PC-9 (cell line): ENCODE results near the gene SLC8A1. TPM values are rescaled to one million over a fixed set of nuclear protein-coding genes. Genes with fewer than 3 reads are reported as not detected.

Experiments
- BruUV-seq: library from RNA; stranded (reverse); fragments of 400-500 nt; replicated peaks from 2 replicates; lab custom pipeline; 2021; lab: Mats Ljungman, UMichigan
- CTCF ChIA-PET: fragments of 300-600 bp; sonication (Branson Sonifier 250); formaldehyde crosslinking; loops from one replicate; lab custom pipeline; 2022; ENCODE audit warnings: antibody characterized with exemption; lab: Charles Lee
- POLR2A ChIA-PET: fragments of 300-600 bp; sonication (Branson Sonifier 250); formaldehyde crosslinking; loops from one replicate; lab custom pipeline; 2022; ENCODE audit warnings: antibody characterized with exemption; ENCODE audit not compliant: unreplicated experiment; lab: Charles Lee
- DNase-seq, 2 experiments: peaks; one replicate each; pipeline versions ENCODE4 v3.0.0 to v3.0.0-alpha.2; 2015 to 2022; ENCODE audit warnings: mixed read lengths in 1 of 2
- H2AFZ ChIP-seq: fragments of 200-600 bp; sonication (generic); 2 replicates; pipeline ENCODE4 v1.8.1; 2017; ENCODE audit warnings: antibody characterized with exemption
- H3F3A ChIP-seq: fragments of 200-600 bp; sonication (generic); 2 replicates; pipeline ENCODE4 v1.8.1; 2017; ENCODE audit warnings: antibody characterized with exemption, mild to moderate bottlenecking, low read depth; ENCODE audit not compliant: insufficient read depth
- H3K27ac ChIP-seq: fragments of 200-600 bp; sonication (generic); 2 replicates; pipeline ENCODE4 v1.6.1; 2016; ENCODE audit warnings: mixed run types
- H3K27me3 ChIP-seq: fragments of 200-600 bp; sonication (generic); 2 replicates; pipeline ENCODE4 v1.6.1; 2016; ENCODE audit warnings: low read depth, mixed run types; ENCODE audit not compliant: insufficient read depth
- H3K36me3 ChIP-seq: fragments of 200-600 bp; sonication (generic); 2 replicates; pipeline ENCODE4 v1.6.1; 2016; ENCODE audit warnings: low read depth, mixed run types
- H3K4me1 ChIP-seq: fragments of 200-600 bp; sonication (generic); replicated peaks from 2 replicates; pipeline ENCODE4 v1.6.1; 2016; ENCODE audit warnings: mixed run types; ENCODE audit not compliant: insufficient read depth
- H3K4me2 ChIP-seq: fragments of 200-600 bp; sonication (generic); 2 replicates; pipeline ENCODE4 v1.6.1; 2017; ENCODE audit warnings: mixed run types
- H3K4me3 ChIP-seq: fragments of 200-600 bp; sonication (generic); 2 replicates; pipeline ENCODE4 v1.6.1; 2016; ENCODE audit warnings: mixed run types
- H3K79me2 ChIP-seq: fragments of 200-600 bp; sonication (generic); 2 replicates; pipeline ENCODE4 v1.6.1; 2017; ENCODE audit warnings: low read depth, mixed run types
- H3K9me2 ChIP-seq: fragments of 200-600 bp; sonication (generic); 2 replicates; pipeline ENCODE4 v1.8.1; 2017; ENCODE audit warnings: mild to moderate bottlenecking; ENCODE audit not compliant: insufficient read depth
- H3K9me3 ChIP-seq: fragments of 200-600 bp; sonication (generic); 2 replicates; pipeline ENCODE4 v1.8.1; 2016; ENCODE audit warnings: low read depth; ENCODE audit not compliant: insufficient read depth
- H4K20me1 ChIP-seq: fragments of 200-600 bp; sonication (generic); 2 replicates; pipeline ENCODE4 v1.8.1; 2017; ENCODE audit not compliant: insufficient read depth
- CTCF ChIP-seq: fragments of 200-600 bp; sonication (generic); conservative IDR thresholded peaks from 2 replicates; pipeline ENCODE4 v1.6.1; 2017; ENCODE audit warnings: mixed run types, antibody characterized with exemption, mild to moderate bottlenecking, moderate library complexity
- EZH2 ChIP-seq: fragments of 200-600 bp; sonication (generic); IDR thresholded peaks from 2 replicates; pipeline ENCODE4 v1.8.0; 2017; ENCODE audit warnings: antibody characterized with exemption, low read depth
- intact Hi-C: fragments of 100-400 bp; cut with micrococcal nuclease; formaldehyde crosslinking; loops from one replicate; pipeline ENCODE4 v1.10.0; 2022; ENCODE audit not compliant: unreplicated experiment
- total RNA-seq: library from RNA; stranded (reverse); gene quantifications from 2 replicates; pipeline ENCODE4 v1.2.3, GENCODE V29; 2021

Gene SLC8A1
- total RNA-seq, 1 experiment from 2014 or later: 13.5 TPM

GRCh38 chr2:40255103-40255502 lies 196.8 kb downstream of the SLC8A1 start:
- Histone ChIP-seq H3K79me2 (no peaks in the 10 kb centered on the region), H3K4me1 (no peaks in the 10 kb centered on the region), H3K27ac (no peak overlapping the region), H4K20me1 (no peaks in the 10 kb centered on the region), H3K27me3 (no peaks in the 10 kb centered on the region), H3K36me3 (no peaks in the 10 kb centered on the region), H3F3A (no peaks in the 10 kb centered on the region), H3K9me2 (no peaks in the 10 kb centered on the region), H3K4me3 (no peak overlapping the region), H2AFZ (no peak overlapping the region), H3K4me2 (no peak overlapping the region), H3K9me3 (no peaks in the 10 kb centered on the region; the same call in 1 of the 2 replicates)
- DNase-seq: no peak
- ChIA-PET CTCF (no interaction called here), POLR2A (no interaction called here)
- no peak for TF ChIP-seq EZH2
- TF ChIP-seq CTCF: no peak
- no TSS peak for BruUV-seq
- intact Hi-C loops: no loop called here

- Histone ChIP-seq H3K4me3 (no peak overlapping the region), H3F3A (no peaks in the 10 kb centered on the region), H4K20me1 (no peaks in the 10 kb centered on the region), H3K79me2 (no peaks in the 10 kb centered on the region), H3K27ac (no peak overlapping the region), H3K9me3 (no peaks in the 10 kb centered on the region), H3K4me2 (no peak overlapping the region), H3K27me3 (no peaks in the 10 kb centered on the region), H2AFZ (no peak overlapping the region), H3K9me2 (no peaks in the 10 kb centered on the region), H3K36me3 (no peaks in the 10 kb centered on the region), H3K4me1 (no peaks in the 10 kb centered on the region)
- TF ChIP-seq EZH2 (no peak), CTCF (no peak)
- ChIA-PET CTCF (no interaction called here), POLR2A (interaction anchor here (0.6 kb wide), 1 partner anchor 186 kb away, joined by 5 read pairs; no protein-coding TSS in a partner anchor)
- DNase-seq: no peak
- no TSS peak for BruUV-seq
- intact Hi-C loops: no loop called here
Measured at GRCh38 chr2:40254611-40255010, 197.3 kb downstream of the SLC8A1 start.

GRCh38 chr2:40251137-40251536 lies 200.8 kb downstream of the SLC8A1 start:
- Histone ChIP-seq H4K20me1 (no peaks in the 10 kb centered on the region), H3K36me3 (no peaks in the 10 kb centered on the region), H3K27me3 (no peaks in the 10 kb centered on the region), H3K79me2 (no peaks in the 10 kb centered on the region), H2AFZ (0 out of 2 replicates have a peak overlapping the region, but pooled peaks have one; percentile 12), H3K27ac (no peak overlapping the region), H3K4me3 (no peak overlapping the region), H3K9me3 (no peaks in the 10 kb centered on the region), H3F3A (no peaks in the 10 kb centered on the region), H3K9me2 (no peaks in the 10 kb centered on the region), H3K4me1 (no peaks in the 10 kb centered on the region), H3K4me2 (no peak overlapping the region)
- TF ChIP-seq CTCF: no peak
- TF ChIP-seq EZH2: no peak
- intact Hi-C loops: no loop called here
- BruUV-seq: no TSS peak
- DNase-seq: peak in 1 of 2 experiments; percentile 36
- CTCF ChIA-PET: no interaction called here
- POLR2A ChIA-PET: no interaction called here
